Glomerular endothelial cell (primary cell): ENCODE measurements around the gene LRPAP1. TPM values are rescaled to one million over a fixed set of nuclear protein-coding genes. Genes with fewer than 3 reads are reported as not detected.

Experiments used
- DNase-seq: peaks from one replicate; pipeline ENCODE4 v3.0.0-alpha.2; 2011; ENCODE audit warnings: low read depth, low spot score; ENCODE audit errors: extremely low read depth
- total RNA-seq: library from RNA; depleted of rRNA; stranded (reverse); fragments of >200 nt; gene quantifications from 2 replicates; pipeline ENCODE4 v1.2.3, GENCODE V29; 2015

LRPAP1 gene
- total RNA-seq, 1 donor from 2014 or later: 253 TPM

DNA sequence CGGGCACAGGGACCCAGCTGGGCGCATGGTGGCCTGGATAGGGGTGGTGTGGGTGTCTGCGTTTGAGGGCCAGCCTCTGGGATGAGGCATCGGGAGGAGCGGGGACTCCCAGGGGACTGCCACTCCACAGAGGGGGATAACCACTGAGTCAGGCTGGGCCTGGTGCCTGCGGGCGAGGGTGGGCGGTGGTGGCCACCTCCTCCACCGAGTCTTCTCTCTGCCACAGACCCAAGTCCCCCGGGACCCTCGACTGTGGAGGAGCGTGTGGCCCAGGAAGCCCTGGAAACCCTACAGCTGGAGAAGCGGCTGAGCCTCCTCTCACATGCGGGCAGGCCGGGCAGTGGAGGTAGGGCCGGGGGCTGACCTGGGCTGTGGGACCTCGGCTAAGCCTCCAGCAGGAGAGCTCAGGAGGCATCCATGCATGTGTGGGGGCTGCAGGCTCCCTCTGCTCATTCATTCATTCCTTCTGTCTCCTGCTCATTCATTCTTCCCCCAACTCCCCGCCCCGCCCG lies 42.7 kb downstream of the LRPAP1 start:
- no peak for DNase-seq

DNA sequence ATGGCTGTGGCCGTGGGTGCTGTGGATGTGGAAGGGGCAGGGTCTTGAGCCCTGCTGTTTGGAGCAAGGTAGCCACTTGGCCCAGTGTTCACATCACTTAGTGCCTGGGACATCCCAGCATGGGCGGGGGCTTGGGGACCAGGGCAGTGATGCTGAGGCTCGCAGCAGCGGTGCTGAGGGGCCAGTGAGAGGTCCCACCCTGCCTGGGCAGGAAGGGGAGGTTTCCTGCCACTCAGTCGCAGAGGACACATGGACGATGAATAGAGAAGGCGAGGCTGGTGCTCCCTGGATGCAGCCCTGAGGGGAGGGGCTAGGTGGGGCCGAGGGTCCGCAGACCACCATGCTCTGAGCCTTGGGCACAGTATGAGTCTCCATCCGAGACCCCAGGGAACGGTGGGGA lies 43.4 kb downstream of the LRPAP1 start:
- DNase-seq: no peak

DNA sequence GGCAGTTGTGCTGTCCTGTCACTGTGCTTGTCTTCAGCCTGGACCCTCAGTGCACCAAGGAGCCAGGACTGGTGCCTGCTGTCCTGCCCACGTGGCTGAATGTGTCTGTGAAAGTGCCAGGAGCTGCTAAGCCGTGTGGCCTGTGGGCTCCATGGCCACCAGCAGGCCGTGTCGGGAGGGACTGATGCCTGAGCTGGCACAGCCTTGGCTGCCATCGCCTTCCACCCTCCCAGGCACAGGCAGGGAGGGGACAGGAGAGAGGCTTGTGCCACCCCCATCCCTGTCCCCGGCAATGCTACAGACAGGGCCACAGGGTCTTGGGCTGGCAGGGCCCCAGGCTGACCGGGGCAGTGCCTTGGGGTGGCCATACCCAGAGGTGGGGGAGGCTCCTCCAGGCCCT lies 44.4 kb downstream of the LRPAP1 start:
- no peak for DNase-seq

DNA sequence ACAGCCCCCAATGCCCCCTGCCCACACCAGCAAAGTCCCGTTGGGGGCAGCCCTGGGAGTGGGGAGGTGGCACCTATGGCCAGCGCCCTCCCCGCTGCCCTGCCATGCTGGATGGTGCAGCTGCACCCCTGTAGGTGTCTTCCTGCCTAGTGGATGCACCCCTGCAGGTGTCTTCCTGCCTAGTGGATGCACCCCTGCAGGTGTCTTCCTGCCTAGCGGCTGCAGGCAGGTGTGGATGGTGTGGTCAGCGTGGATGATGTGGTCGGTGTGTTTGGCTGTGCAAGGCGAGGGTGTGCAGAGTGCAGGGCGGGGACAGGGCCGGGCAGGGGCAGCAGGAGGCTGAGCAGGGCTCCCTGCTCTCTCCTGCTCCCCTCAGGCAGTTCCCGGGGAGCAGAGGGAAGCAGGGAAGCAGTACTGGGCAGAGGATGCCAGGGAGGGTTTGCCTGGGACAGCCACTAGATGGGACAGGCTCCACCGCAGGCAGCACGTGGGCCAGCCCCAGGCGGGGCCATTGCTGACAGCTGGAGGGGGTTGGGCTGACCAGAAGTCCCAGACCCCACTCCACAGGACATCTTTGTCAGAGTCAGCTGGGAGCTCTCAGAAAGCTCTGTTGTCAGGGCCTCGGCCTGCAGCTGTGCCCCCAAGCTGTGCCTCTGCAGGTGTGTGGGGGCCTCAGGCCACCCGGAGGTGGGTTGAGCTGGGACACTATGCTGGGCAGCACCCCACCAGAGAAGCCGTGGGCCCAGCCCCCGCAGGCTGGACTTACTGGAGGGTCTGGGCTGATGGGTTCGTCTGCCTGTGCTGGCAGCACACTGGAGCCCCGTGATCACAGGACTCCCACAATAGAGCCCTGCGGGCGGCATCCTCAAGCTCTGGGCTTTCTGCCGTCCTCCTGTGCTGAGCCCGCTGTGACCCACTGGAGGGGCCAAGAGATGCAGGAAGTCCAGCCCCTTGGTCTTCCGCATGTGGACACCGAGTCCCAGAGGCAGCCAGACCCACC lies 45.4 kb downstream of the LRPAP1 start:
- no peak for DNase-seq

DNA sequence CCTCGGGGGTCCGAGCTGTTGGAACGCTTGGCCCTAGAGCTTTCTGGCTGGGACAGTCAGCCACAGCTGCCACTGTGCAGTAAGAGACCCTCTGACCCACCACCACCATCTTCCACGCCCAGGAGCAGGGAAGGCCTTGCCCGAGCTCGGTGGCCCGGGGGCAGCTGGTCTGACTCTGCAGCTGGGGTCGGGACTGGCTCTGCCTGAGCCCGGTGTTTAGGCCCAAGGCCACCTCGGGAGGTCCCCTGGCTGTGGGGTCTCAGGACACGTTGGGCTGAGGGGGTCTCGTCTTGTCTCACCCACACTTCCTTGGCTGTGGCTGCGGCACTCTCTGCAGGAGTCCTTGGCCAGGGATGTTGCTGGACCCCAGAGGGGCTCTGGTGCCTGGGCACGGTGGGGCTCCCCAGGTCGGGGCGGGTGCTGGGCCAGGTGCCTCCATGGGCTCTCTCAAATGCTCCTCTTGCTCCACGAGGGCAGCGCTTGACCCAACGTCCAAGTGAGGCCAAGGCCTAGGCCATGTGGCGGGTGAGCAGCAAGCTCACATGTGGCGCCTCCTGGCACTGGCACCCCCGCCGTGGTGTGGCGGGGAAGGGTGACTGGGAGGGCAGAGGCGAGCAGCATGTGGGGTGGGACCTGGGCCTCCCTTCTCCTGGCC lies 46.2 kb downstream of the LRPAP1 start:
- DNase-seq: no peak

DNA sequence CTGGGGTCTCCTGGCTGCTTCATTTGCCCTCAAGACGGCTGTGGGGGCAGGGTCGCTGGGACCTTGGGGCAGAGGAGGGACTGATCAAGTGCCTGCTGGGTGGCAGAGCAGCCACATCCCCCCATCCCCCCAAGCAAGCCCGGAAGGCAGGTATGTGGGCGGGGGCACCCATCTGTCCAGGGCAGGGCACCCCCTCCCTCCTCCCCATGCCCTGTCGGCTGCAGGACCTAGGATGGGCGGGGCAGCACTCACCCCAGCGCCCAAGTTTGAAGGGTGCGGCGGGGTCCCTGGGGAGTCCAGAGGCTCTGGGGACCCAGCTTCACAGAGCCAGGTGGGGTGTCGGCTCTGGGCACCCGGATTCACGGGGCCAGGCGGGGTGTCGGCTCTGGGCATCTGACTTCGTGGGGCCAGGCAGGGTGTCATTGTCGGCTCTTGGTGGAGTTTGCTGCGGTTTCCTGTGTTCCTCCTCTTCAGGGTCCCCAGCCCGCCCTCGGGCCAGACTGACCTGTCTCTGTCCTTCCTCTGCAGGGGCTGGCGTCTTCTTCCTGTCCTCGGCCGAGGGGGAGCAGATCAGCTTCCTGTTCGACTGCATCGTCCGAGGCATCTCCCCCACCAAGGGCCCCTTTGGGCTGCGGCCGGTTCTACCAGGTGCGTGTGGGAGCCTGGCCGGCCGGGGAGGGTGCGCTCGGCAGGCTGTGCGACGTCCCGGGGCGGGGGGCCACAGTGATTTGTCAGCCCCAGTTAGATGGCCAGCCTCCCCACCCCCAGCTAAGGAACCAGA lies 47.0 kb downstream of the LRPAP1 start:
- DNase-seq: no peak

- DNase-seq: no peak
Observed at GRCh38 chr4:3484057-3484973, 47.9 kb downstream of the LRPAP1 start.

DNA sequence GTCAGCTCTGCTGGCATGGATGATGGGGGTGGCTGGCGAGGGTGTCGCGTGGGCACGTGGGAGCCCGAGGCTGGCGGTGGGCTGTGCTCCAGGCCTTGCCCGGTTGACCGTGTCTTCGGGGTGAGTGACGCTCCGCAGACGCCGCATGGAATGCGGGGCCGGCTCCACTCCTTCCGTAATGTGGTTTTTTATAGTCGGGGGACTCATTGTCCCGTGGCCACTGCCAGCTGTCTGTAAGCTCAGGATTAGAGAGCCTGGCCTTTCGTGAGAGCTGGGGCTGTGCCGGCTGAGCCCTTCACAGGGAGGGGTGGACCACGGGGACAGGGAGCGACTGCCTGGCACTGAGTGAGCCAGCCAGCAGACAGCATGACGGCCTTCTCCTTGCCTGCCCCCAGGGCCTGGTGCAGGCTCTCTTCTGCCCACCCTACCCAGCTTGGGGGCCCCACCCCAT lies 48.7 kb downstream of the LRPAP1 start:
- no peak for DNase-seq

- DNase-seq: no peak
Observed at GRCh38 chr4:3482707-3483106, 49.5 kb downstream of the LRPAP1 start.

DNA sequence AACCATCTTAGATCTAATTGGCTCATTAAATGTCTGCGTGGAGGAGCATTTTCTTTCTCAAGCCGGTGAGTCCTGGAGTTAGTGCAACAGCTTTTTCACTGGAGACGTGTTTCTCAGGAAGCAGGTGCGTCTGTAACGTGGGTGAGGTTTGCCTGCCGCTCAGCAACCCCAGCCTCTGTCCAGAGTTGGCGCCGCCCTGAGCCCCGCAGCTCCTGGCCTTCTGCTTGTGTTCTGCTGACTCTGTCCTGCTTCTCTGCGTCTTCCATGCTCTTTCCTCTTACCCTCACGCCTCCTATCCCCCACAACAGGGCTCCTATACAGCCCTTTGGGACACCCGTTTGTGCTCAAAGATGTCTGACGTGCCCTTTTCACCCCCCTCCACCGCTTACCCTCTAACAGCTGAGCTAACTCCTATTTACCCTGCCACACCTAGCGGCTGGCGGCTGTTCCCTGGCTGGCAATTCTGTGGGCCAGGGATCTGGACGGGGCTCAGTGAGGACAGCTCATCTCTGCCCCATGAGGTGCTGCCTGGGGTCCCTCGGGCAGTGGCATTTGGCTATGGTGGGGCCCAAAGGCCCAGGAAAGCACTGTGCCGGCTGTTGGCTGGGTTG lies 50.3 kb downstream of the LRPAP1 start:
- no peak for DNase-seq

DNA sequence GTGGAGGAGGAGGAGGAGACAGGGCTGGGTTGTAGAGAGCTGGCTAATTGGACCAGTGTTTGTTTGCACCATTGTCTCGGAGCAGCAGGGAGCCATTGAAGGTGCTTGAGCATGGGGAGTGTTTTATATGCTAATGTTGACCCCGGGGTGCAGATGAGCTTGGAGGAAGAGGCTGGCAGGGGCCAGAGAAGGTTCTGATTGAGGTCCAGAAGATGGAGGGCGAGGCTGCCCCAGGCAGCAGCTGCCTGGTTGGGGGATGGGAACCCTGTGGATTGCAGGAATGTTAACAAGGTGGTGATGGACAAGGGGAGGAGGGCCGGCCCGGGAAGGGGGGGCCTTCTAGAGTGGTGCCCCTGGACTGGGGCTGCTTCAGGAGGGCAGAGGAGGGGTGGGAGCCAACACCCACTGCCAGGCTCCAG lies 51.1 kb downstream of the LRPAP1 start:
- DNase-seq: no peak

- DNase-seq: no peak
Observed at GRCh38 chr4:3480528-3481112, 51.6 kb downstream of the LRPAP1 start.

DNA sequence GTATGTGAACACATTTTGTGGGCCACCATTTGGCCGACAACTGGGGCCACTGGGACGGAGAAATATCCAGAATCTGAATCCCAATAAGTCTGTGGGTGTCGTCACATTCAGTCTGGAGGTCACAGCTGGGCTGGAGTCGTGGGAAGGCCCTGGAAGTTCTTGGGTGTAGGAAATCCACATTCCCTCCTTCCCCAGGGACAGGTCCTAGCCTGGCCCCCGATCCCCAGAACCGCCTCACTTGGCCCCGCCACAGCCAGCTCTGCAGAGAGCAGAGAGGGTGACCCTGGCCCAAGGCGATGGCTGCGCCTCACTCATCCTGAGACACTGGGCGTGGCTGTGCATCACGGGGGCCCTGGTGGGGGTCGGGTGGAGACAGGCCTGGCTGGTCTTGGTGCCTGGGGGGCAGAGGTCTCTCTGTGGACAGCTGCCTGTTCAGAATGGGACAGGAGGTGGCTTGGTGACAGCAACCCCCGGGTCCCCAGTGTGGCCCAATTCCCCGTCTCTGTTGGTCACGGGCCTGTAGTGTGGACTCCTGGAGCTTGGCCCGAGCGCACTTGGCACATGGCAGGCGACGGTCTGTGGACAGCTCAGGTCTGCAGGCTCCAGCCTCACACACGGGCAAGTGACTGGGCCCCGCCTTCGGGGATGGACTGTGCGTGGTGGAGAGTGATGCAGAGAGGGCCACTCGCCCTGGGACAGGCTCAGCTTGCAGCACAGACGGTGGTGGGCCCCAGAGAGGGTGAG lies 52.7 kb downstream of the LRPAP1 start:
- DNase-seq: no peak

- no peak for DNase-seq
Observed at GRCh38 chr4:3478446-3479357, 53.5 kb downstream of the LRPAP1 start.

DNA sequence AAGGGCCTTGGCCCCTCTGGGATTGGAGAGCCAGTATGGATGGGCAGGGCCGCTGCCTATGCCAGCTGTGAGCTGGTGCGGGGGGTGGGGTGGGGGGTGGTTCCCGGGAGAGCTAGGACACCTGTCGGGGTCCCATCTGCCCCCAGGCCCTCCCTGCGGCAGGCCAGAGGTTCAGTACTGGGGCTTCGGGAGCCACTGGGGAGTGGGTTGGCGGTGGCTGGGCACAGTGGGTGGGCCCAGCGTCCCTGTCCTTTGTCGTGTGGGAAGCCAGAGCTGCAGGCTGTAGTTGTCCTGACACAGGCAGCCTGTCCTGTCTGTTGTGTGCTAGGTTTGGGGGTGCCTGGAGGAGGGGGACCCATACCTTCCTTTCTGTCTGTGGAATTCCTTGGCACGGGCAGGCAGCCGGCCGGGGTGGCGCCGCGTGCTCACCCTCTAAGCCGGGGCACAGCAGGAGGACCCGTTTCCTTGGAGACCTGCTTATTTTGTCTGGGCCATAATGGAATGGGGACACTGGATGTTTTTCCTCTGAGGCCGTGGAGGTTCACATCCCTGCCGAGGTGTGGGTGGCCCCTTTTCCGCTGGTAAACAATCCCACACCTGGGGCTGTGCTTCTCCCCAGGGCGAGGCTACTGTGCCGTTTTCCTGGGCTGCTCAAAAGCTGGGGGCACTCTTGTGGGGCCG lies 54.3 kb downstream of the LRPAP1 start:
- DNase-seq: no peak

GRCh38 chr4:3476936-3477749 lies 55.1 kb downstream of the LRPAP1 start:
- DNase-seq: no peak
